ENCODE results near the gene NRG3. TPM values are rescaled to one million over a fixed set of nuclear protein-coding genes. Genes with fewer than 3 reads are reported as not detected.

Gene NRG3
- total and polyA plus RNA-seq, 8 donors, result 0.14 to 0.59 (median 0.25) TPM; not detected in 2

- H3K4me3 ChIP-seq, result no peak overlapping the region
- H3K36me3 ChIP-seq, result no peaks in the 10 kb centered on the region
- no peaks in the 10 kb centered on the region for H3K27me3 ChIP-seq
- no peak for TF ChIP-seq CTCF (IDR thresholded peaks at IDR 0.05)
- FAIRE-seq (no peak), DNase-seq (no peak), ATAC-seq (no peak)
- H3K27ac ChIP-seq, result no peak overlapping the region
- peaks cover 0 to 8% (median 0%) of the 10 kb centered on the region in 3 donors for H3K4me1 ChIP-seq
- H3K9me3 ChIP-seq, result no peaks in the 10 kb centered on the region
- intact Hi-C loops (cut with DNase I), result no loop called here
- 82 to 86% methylated on average over 3 of the region's 3 CpGs for WGBS, 2 donors
These were observed 706.9 kb downstream of the NRG3 start for GRCh38 chr10:82581940-82582339.

GRCh38 chr10:82591421-82591820, 716.4 kb downstream of the NRG3 start:
- no peak overlapping the region for H3K4me3 ChIP-seq
- no peaks in the 10 kb centered on the region for H3K9me3 ChIP-seq
- DNase-seq, result no peak
- intact Hi-C loops (cut with DNase I), result no loop called here
- no peaks in the 10 kb centered on the region for H3K27me3 ChIP-seq
- peak; percentile 85 to 95 (median 90) for ATAC-seq
- 21 to 25% methylated on average over 2 of the region's 2 CpGs for WGBS, 2 donors
- FAIRE-seq, result no peak
- no peaks in the 10 kb centered on the region for H3K36me3 ChIP-seq
- peaks cover 8 to 21% (median 11%) of the 10 kb centered on the region in 3 donors for H3K4me1 ChIP-seq
- TF ChIP-seq CTCF (IDR thresholded peaks at IDR 0.05), result no peak
- H3K27ac ChIP-seq, result peak overlapping the region in 2 of 4 donors; percentile 38 to 42

- intact Hi-C loops (cut with DNase I), result no loop called here
- H3K4me3 ChIP-seq, result no peak overlapping the region
- no peaks in the 10 kb centered on the region for H3K36me3 ChIP-seq
- WGBS, 2 donors, result 90 to 93% methylated on average over 7 of the region's 7 CpGs
- ATAC-seq (no peak), DNase-seq (no peak), FAIRE-seq (no peak)
- TF ChIP-seq CTCF (IDR thresholded peaks at IDR 0.05), result no peak
- peaks cover 0 to 8% (median 3%) of the 10 kb centered on the region in 3 donors for H3K4me1 ChIP-seq
- H3K27me3 ChIP-seq, result no peaks in the 10 kb centered on the region
- no peaks in the 10 kb centered on the region for H3K9me3 ChIP-seq
- H3K27ac ChIP-seq, result no peak overlapping the region
These were observed 722.8 kb downstream of the NRG3 start for GRCh38 chr10:82597840-82598239.

- 75 to 78% methylated on average over 3 of the region's 3 CpGs for WGBS, 2 donors
- Histone ChIP-seq H3K36me3 (no peaks in the 10 kb centered on the region), H3K27ac (no peak overlapping the region), H3K27me3 (peaks cover 0 to 3% (median 0%) of the 10 kb centered on the region in 4 donors), H3K4me1 (no peaks in the 10 kb centered on the region), H3K9me3 (no peaks in the 10 kb centered on the region), H3K4me3 (no peak overlapping the region)
- no peak for ATAC-seq
- FAIRE-seq, result no peak
- DNase-seq, result no peak
- no peak for TF ChIP-seq CTCF (IDR thresholded peaks at IDR 0.05)
- intact Hi-C loops (cut with DNase I), result no loop called here
These were observed 734.9 kb downstream of the NRG3 start for GRCh38 chr10:82609845-82610244.

GRCh38 chr10:82618007-82618406, 743.0 kb downstream of the NRG3 start:
- Histone ChIP-seq H3K36me3 (no peaks in the 10 kb centered on the region), H3K27ac (no peak overlapping the region), H3K4me1 (no peaks in the 10 kb centered on the region), H3K9me3 (no peaks in the 10 kb centered on the region), H3K4me3 (no peak overlapping the region), H3K27me3 (peaks cover 0 to 3% (median 0%) of the 10 kb centered on the region in 4 donors)
- no peak for TF ChIP-seq CTCF (IDR thresholded peaks at IDR 0.05)
- intact Hi-C loops (cut with DNase I), result no loop called here
- FAIRE-seq (no peak), ATAC-seq (no peak), DNase-seq (no peak)
- WGBS, 2 donors, result 78 to 79% methylated on average over 5 of the region's 5 CpGs
